Smooth muscle cell (in vitro differentiated cells): ENCODE data around the gene ELMO1. TPM values are rescaled to one million over a fixed set of nuclear protein-coding genes. Genes with fewer than 3 reads are reported as not detected.

ENCODE experiments used
- DNase-seq: peaks from one replicate; lab custom pipeline; 2025; ENCODE audit not compliant: unreplicated experiment; lab: John Stamatoyannopoulos, UW
- H2AFZ ChIP-seq: fragments of 200-600 bp; sonication (generic); 2 replicates; pipeline ENCODE4 v1.6.0; 2016; ENCODE audit warnings: antibody characterized with exemption, low read depth, mild to moderate bottlenecking
- H3F3A ChIP-seq: fragments of 200-600 bp; sonication (generic); 2 replicates; pipeline ENCODE4 v1.6.0; 2017; ENCODE audit warnings: antibody characterized with exemption, low read depth
- H3K27ac ChIP-seq: fragments of 200-600 bp; sonication (generic); 2 replicates; pipeline ENCODE4 v1.5.1; 2016; ENCODE audit warnings: low read depth, mild to moderate bottlenecking
- H3K27me3 ChIP-seq: fragments of 200-600 bp; sonication (generic); 2 replicates; pipeline ENCODE4 v1.6.1; 2016; ENCODE audit warnings: low read depth, mild to moderate bottlenecking
- H3K36me3 ChIP-seq: fragments of 200-600 bp; sonication (generic); 2 replicates; pipeline ENCODE4 v1.5.1; 2016; ENCODE audit warnings: low read depth
- H3K4me1 ChIP-seq: fragments of 200-600 bp; sonication (generic); 2 replicates; pipeline ENCODE4 v1.5.1; 2016; ENCODE audit warnings: low read depth
- H3K4me2 ChIP-seq: fragments of 200-600 bp; sonication (generic); 2 replicates; pipeline ENCODE4 v1.6.0; 2016; ENCODE audit warnings: mild to moderate bottlenecking
- H3K4me3 ChIP-seq: fragments of 200-600 bp; sonication (generic); 2 replicates; pipeline ENCODE4 v1.5.1; 2016; ENCODE audit warnings: mild to moderate bottlenecking
- H3K79me2 ChIP-seq: fragments of 200-600 bp; sonication (generic); 2 replicates; pipeline ENCODE4 v1.6.0; 2016; ENCODE audit warnings: low read depth, mild to moderate bottlenecking
- H3K9ac ChIP-seq: fragments of 200-600 bp; sonication (generic); 2 replicates; pipeline ENCODE4 v1.6.0; 2016; ENCODE audit warnings: low read depth
- H3K9me3 ChIP-seq: fragments of 200-600 bp; sonication (generic); replicated peaks from 2 replicates; pipeline ENCODE4 v1.5.1; 2016; ENCODE audit warnings: low read depth
- H4K20me1 ChIP-seq: fragments of 200-600 bp; sonication (generic); 2 replicates; pipeline ENCODE4 v1.6.0; 2016; ENCODE audit warnings: low read depth
- CTCF ChIP-seq: fragments of 200-600 bp; sonication (generic); IDR thresholded peaks from 2 replicates; pipeline ENCODE4 v1.5.1; 2017; ENCODE audit warnings: borderline replicate concordance, mild to moderate bottlenecking, antibody characterized with exemption; ENCODE audit not compliant: insufficient read depth, poor library complexity, severe bottlenecking
- WGBS: methylation state at CpG from one replicate; pipeline ENCODE4 v1.1.7; 2016; ENCODE audit warnings: low lambda C conversion rate; 5-methylcytosine and 5-hydroxymethylcytosine counted together
- polyA plus RNA-seq: library from polyadenylated mRNA; unstranded; fragments of >200 nt; fragmentation: Nextera tagmentation; extraction: Ambion mirVana; gene quantifications from 2 replicates; pipeline ENCODE4 v1.2.1, GENCODE V29; 2016
- total RNA-seq: library from RNA; depleted of rRNA; stranded (reverse); fragments of >200 nt; gene quantifications from 2 replicates; pipeline ENCODE4 v1.2.3, GENCODE V29; 2014

Gene ELMO1
- total and polyA plus RNA-seq, 2 experiments from 2014 or later, result 8.2 to 36.0 TPM

GRCh38 chr7:37009125-37009675 is 439.5 kb downstream of the ELMO1 start:
- H2AFZ ChIP-seq, result no peak overlapping the region
- DNase-seq, result no peak
- H4K20me1 ChIP-seq, result no peaks in the 10 kb centered on the region
- no peaks in the 10 kb centered on the region for H3K9me3 ChIP-seq
- TF ChIP-seq CTCF, result no peak
- peaks cover 7% of the 10 kb centered on the region for H3K4me1 ChIP-seq
- no peaks in the 10 kb centered on the region for H3K79me2 ChIP-seq
- no peak overlapping the region for H3K27ac ChIP-seq
- no peak overlapping the region for H3K9ac ChIP-seq
- WGBS, result 66% methylated on average over 4 of the region's 4 CpGs
- no peaks in the 10 kb centered on the region for H3K27me3 ChIP-seq
- H3F3A ChIP-seq, result no peaks in the 10 kb centered on the region
- no peaks in the 10 kb centered on the region for H3K36me3 ChIP-seq
- H3K4me2 ChIP-seq, result no peak overlapping the region
- H3K4me3 ChIP-seq, result no peak overlapping the region

GRCh38 chr7:37007691-37008090 is 441.0 kb downstream of the ELMO1 start:
- no peaks in the 10 kb centered on the region for H3K9me3 ChIP-seq
- H3K4me1 ChIP-seq, result peaks cover 7% of the 10 kb centered on the region
- 74% methylated on average over 3 of the region's 3 CpGs for WGBS
- H3K79me2 ChIP-seq, result no peaks in the 10 kb centered on the region
- H3K36me3 ChIP-seq, result no peaks in the 10 kb centered on the region
- no peak for DNase-seq
- no peak overlapping the region for H3K4me3 ChIP-seq
- no peaks in the 10 kb centered on the region for H3K27me3 ChIP-seq
- TF ChIP-seq CTCF, result no peak
- no peaks in the 10 kb centered on the region for H4K20me1 ChIP-seq
- H2AFZ ChIP-seq, result no peak overlapping the region
- no peak overlapping the region for H3K27ac ChIP-seq
- H3K9ac ChIP-seq, result no peak overlapping the region
- no peak overlapping the region for H3K4me2 ChIP-seq
- H3F3A ChIP-seq, result no peaks in the 10 kb centered on the region

- no peaks in the 10 kb centered on the region for H3F3A ChIP-seq
- WGBS, result 87% methylated on average over 4 of the region's 4 CpGs
These were observed 441.4 kb downstream of the ELMO1 start for GRCh38 chr7:37007268-37007667.

More at GRCh38 chr7:37007268-37007667, 441.4 kb downstream of the ELMO1 start:
- no peak for TF ChIP-seq CTCF
- Histone ChIP-seq H3K4me3 (no peak overlapping the region), H3K27ac (no peak overlapping the region), H3K4me1 (peaks cover 7% of the 10 kb centered on the region), H3K36me3 (no peaks in the 10 kb centered on the region), H3K4me2 (no peak overlapping the region), H3K27me3 (no peaks in the 10 kb centered on the region), H3K9me3 (no peaks in the 10 kb centered on the region), H3K79me2 (no peaks in the 10 kb centered on the region), H3K9ac (no peak overlapping the region), H4K20me1 (no peaks in the 10 kb centered on the region), H2AFZ (no peak overlapping the region)
- DNase-seq, result no peak
